GM23338 (cell line): ENCODE results near the gene DNAH17. TPM values are rescaled to one million over a fixed set of nuclear protein-coding genes. Genes with fewer than 3 reads are reported as not detected.

ENCODE experiments used
- ATAC-seq: fragments of 200-7000 bp; cut with Tn5 transposase; 3 replicates; pipeline ENCODE4 v1.9.1; 2020
- DNase-seq: peaks from one replicate; pipeline ENCODE4 v3.0.0-alpha.2; 2015; ENCODE audit warnings: low spot score
- H2AFZ ChIP-seq: fragments of 200-600 bp; sonication (generic); 2 replicates; pipeline ENCODE4 v1.8.0; 2016; ENCODE audit warnings: antibody characterized with exemption, mild to moderate bottlenecking, moderate library complexity
- H3F3A ChIP-seq: fragments of 200-600 bp; sonication (generic); replicated peaks from 2 replicates; pipeline ENCODE4 v1.8.0; 2017; ENCODE audit warnings: antibody characterized with exemption, mixed run types, low read depth
- H3K27ac ChIP-seq: fragments of 200-600 bp; sonication (generic); 2 replicates; pipeline ENCODE4 v1.6.1; 2016; ENCODE audit warnings: low read depth
- H3K27me3 ChIP-seq: fragments of 200-600 bp; sonication (generic); 2 replicates; pipeline ENCODE4 v1.8.0; 2016; ENCODE audit warnings: mild to moderate bottlenecking, mixed run types, moderate library complexity; ENCODE audit not compliant: insufficient read depth
- H3K36me3 ChIP-seq: fragments of 200-600 bp; sonication (generic); 2 replicates; pipeline ENCODE4 v1.8.0; 2016; ENCODE audit warnings: mild to moderate bottlenecking; ENCODE audit not compliant: insufficient read depth
- H3K4me1 ChIP-seq: fragments of 200-600 bp; sonication (generic); 2 replicates; pipeline ENCODE4 v1.8.0; 2016; ENCODE audit warnings: mild to moderate bottlenecking, moderate library complexity; ENCODE audit not compliant: insufficient read depth
- H3K4me2 ChIP-seq: fragments of 200-600 bp; sonication (generic); 2 replicates; pipeline ENCODE4 v1.7.1; 2017; ENCODE audit warnings: mixed run types
- H3K4me3 ChIP-seq: fragments of 200-600 bp; sonication (generic); 2 replicates; pipeline ENCODE4 v1.6.1; 2016; ENCODE audit warnings: mixed run types
- H3K79me2 ChIP-seq: fragments of 200-600 bp; sonication (generic); replicated peaks from 2 replicates; pipeline ENCODE4 v1.8.0; 2017; ENCODE audit warnings: mild to moderate bottlenecking; ENCODE audit not compliant: insufficient read depth
- H3K9me2 ChIP-seq: fragments of 200-600 bp; sonication (generic); 2 replicates; pipeline ENCODE4 v1.8.0; 2017; ENCODE audit not compliant: insufficient read depth
- H4K20me1 ChIP-seq: fragments of 200-600 bp; sonication (generic); replicated peaks from 2 replicates; pipeline ENCODE4 v1.8.0; 2017; ENCODE audit warnings: mild to moderate bottlenecking; ENCODE audit not compliant: insufficient read depth
- H3K27ac Mint-ChIP-seq: 2 replicates; pipeline ENCODE4 v1.8.0; 2020; ENCODE audit warnings: inconsistent platforms, mild to moderate bottlenecking, moderate library complexity, mixed read lengths
- H3K27me3 Mint-ChIP-seq: 3 replicates; pipeline ENCODE4 v1.8.0; 2022; ENCODE audit warnings: low read depth, mild to moderate bottlenecking, moderate library complexity, mixed read lengths, inconsistent platforms; ENCODE audit not compliant: insufficient read depth, poor library complexity
- H3K36me3 Mint-ChIP-seq: 3 replicates; pipeline ENCODE4 v1.8.0; 2021; ENCODE audit warnings: low read depth, mild to moderate bottlenecking, inconsistent platforms, moderate library complexity, mixed read lengths
- H3K4me1 Mint-ChIP-seq: 3 replicates; pipeline ENCODE4 v1.8.0; 2020; ENCODE audit warnings: mild to moderate bottlenecking, inconsistent platforms, mixed read lengths
- H3K4me3 Mint-ChIP-seq: 3 replicates; pipeline ENCODE4 v1.8.0; 2021; ENCODE audit warnings: moderate library complexity, mild to moderate bottlenecking, inconsistent platforms, mixed read lengths
- H3K9me3 Mint-ChIP-seq: 3 replicates; pipeline ENCODE4 v1.8.0; 2020; ENCODE audit warnings: moderate library complexity, mild to moderate bottlenecking, inconsistent platforms, mixed read lengths
- EZH2phosphoT487 ChIP-seq: fragments of 200-600 bp; sonication (generic); IDR thresholded peaks from one replicate; pipeline ENCODE4 v1.8.1; 2018; ENCODE audit warnings: antibody characterized with exemption; ENCODE audit not compliant: unreplicated experiment
- JUNB ChIP-seq: IDR thresholded peaks from one replicate; pipeline ENCODE4 v1.6.1; 2016; ENCODE audit warnings: antibody characterized with exemption; ENCODE audit not compliant: unreplicated experiment
- NANOG ChIP-seq: IDR thresholded peaks from 2 replicates; pipeline ENCODE4 v1.6.1; 2016; ENCODE audit warnings: antibody characterized with exemption, borderline replicate concordance
- POLR2AphosphoS5 ChIP-seq: IDR thresholded peaks from 2 replicates; pipeline ENCODE4 v1.6.1; 2016; ENCODE audit warnings: antibody characterized with exemption, low read depth
- STAT1 ChIP-seq: IDR thresholded peaks from one replicate; pipeline ENCODE4 v1.6.1; 2016; ENCODE audit warnings: antibody characterized with exemption; ENCODE audit not compliant: unreplicated experiment
- ZNF114 ChIP-seq: fragments of 250-450 bp; sonication (Bioruptor Pico); IDR thresholded peaks from 2 replicates; pipeline ENCODE4 v1.5.0; 2020; ENCODE audit warnings: mild to moderate bottlenecking, moderate library complexity
- ZNF331 ChIP-seq: fragments of 250-450 bp; sonication (Bioruptor Pico); IDR thresholded peaks from 2 replicates; pipeline ENCODE4 v1.5.0; 2020; ENCODE audit warnings: low read depth, mild to moderate bottlenecking, moderate library complexity
- polyA plus RNA-seq: library from polyadenylated mRNA; unstranded; fragments of >200 nt; fragmentation: Nextera tagmentation; extraction: Ambion mirVana; gene quantifications from 2 replicates; pipeline ENCODE4 v1.2.1, GENCODE V29; 2016
- total RNA-seq: library from RNA; depleted of rRNA; stranded (reverse); fragments of >200 nt; shearing (Covaris generic); gene quantifications from 2 replicates; pipeline ENCODE4 v1.2.3, GENCODE V29; 2014
- TF ChIP-seq, protein P1 (sequence below): IDR thresholded peaks from 2 replicates; pipeline ENCODE4 v1.6.1; 2016; ENCODE audit warnings: antibody characterized with exemption
- TF ChIP-seq, protein P2 (sequence below), 2 experiments: fragments of 200-600 bp in 1 of 2; sonication (generic) in 1 of 2; conservative IDR thresholded peaks; 2 replicates each; pipeline versions ENCODE4 v1.5.1 to v1.6.1; 2016 to 2017; ENCODE audit warnings: antibody characterized with exemption in 2 of 2, low read depth in 2 of 2, mild to moderate bottlenecking in 2 of 2, moderate library complexity in 1 of 2

DNAH17 gene
- total and polyA plus RNA-seq, 2 experiments from 2014 or later, result 0.59 to 2.0 TPM

DNA sequence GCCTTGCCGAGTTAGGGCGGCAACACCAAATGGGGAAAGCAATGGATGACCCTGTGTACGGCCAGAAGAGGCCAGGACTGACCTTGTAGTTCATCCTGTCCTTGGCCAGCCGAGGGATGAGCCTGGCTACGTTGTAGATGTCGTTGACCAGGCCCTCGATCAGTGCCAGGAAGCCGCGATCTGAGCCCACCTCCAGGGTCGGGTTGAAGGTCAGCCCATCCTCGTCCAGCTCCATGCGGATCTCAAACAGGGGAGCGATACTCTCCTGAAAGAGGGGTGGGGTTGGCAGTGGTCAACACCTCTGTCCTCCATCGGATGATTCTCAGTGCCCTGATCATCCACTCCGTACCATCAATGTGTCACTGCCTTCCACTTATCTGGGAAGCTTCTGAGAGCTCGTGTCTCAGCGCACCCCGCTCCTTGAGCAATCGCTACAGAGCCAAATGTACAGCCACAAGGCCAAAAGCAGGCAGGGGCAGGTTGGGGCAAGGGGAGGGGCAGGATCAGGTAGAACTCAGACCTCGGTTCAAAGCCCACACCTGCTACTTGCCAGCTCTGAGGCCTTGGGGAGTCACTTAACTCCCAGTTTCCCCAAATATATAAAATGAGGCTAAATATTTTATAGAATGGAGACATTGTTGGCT is 39.9 kb downstream of the DNAH17 start:
- no peaks in the 10 kb centered on the region for H4K20me1 ChIP-seq
- ATAC-seq (no peak), DNase-seq (no peak)
- Mint-ChIP-seq H3K36me3 (no peaks in the 10 kb centered on the region), H3K27ac (no peak overlapping the region), H3K4me1 (no peaks in the 10 kb centered on the region), H3K27me3 (peaks cover 6% of the 10 kb centered on the region), H3K4me3 (no peak overlapping the region), H3K9me3 (no peaks in the 10 kb centered on the region)
- no peaks in the 10 kb centered on the region for H3K36me3 ChIP-seq
- no peaks in the 10 kb centered on the region for H3K79me2 ChIP-seq
- H3K4me1 ChIP-seq, result no peaks in the 10 kb centered on the region
- no peak overlapping the region for H3K4me2 ChIP-seq
- no peaks in the 10 kb centered on the region for H3K27me3 ChIP-seq
- no peaks in the 10 kb centered on the region for H3F3A ChIP-seq
- no peak for TF ChIP-seq POLR2AphosphoS5
- no peak for TF ChIP-seq STAT1
- no peak for TF ChIP-seq JUNB
- no peak for TF ChIP-seq ZNF114 (CRISPR knock-in tag)
- TF ChIP-seq, protein P1, sequence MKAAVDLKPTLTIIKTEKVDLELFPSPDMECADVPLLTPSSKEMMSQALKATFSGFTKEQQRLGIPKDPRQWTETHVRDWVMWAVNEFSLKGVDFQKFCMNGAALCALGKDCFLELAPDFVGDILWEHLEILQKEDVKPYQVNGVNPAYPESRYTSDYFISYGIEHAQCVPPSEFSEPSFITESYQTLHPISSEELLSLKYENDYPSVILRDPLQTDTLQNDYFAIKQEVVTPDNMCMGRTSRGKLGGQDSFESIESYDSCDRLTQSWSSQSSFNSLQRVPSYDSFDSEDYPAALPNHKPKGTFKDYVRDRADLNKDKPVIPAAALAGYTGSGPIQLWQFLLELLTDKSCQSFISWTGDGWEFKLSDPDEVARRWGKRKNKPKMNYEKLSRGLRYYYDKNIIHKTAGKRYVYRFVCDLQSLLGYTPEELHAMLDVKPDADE, result no peak
- no peak for TF ChIP-seq NANOG
- no peak for TF ChIP-seq ZNF331 (CRISPR knock-in tag)
- TF ChIP-seq, protein P2, sequence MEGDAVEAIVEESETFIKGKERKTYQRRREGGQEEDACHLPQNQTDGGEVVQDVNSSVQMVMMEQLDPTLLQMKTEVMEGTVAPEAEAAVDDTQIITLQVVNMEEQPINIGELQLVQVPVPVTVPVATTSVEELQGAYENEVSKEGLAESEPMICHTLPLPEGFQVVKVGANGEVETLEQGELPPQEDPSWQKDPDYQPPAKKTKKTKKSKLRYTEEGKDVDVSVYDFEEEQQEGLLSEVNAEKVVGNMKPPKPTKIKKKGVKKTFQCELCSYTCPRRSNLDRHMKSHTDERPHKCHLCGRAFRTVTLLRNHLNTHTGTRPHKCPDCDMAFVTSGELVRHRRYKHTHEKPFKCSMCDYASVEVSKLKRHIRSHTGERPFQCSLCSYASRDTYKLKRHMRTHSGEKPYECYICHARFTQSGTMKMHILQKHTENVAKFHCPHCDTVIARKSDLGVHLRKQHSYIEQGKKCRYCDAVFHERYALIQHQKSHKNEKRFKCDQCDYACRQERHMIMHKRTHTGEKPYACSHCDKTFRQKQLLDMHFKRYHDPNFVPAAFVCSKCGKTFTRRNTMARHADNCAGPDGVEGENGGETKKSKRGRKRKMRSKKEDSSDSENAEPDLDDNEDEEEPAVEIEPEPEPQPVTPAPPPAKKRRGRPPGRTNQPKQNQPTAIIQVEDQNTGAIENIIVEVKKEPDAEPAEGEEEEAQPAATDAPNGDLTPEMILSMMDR (conservative IDR thresholded peaks at IDR 0.05; ENCODE audit: low read depth in 2 of 2), result no peak
- no peak overlapping the region for H3K4me3 ChIP-seq
- no peak overlapping the region for H3K27ac ChIP-seq
- no peak overlapping the region for H2AFZ ChIP-seq
- no peaks in the 10 kb centered on the region for H3K9me2 ChIP-seq

DNA sequence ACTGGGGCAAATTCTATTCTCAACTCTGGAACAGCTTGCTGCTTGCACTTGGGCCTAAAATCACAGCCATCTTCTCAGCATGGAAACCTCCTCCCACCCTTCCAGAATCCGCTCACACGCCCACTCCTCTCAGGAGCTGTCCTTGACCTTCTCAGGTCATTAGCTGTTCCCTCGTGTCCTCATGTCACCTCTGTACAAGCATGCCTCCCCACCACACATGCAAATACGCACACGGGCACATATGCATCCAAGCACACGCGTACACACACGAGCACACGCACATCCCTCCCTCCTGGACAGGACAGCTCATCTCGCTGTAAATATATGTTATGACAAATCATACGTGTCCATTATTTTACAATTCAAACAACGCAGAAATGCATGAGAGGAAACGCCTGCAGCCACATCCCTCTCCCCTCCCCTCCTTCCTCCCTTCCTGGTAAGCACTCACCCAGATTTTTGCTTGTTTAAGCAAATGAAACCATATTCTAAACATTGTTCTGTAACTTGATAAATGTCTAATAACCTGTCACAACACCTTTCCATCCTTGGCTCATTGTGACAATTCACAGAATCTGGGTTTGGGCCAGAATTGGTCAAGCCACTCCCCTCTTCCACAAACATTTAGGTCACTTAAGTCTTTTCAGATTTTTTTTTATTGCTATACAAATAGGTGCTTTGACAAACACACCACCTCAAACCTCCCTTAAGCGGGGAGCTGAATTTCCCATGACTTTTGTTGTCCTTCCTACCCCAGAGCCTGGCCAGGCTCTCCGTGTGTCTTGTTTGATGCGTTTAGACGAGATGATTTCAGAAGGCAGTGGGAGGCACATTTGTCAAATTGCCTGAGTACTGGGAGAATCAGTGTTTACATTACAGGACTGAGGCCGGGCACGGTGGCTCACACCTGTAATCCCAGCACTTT is 41.7 kb downstream of the DNAH17 start:
- Mint-ChIP-seq H3K9me3 (no peaks in the 10 kb centered on the region), H3K27ac (no peak overlapping the region), H3K27me3 (peaks cover 12% of the 10 kb centered on the region), H3K4me3 (no peak overlapping the region), H3K36me3 (no peaks in the 10 kb centered on the region), H3K4me1 (no peaks in the 10 kb centered on the region)
- no peaks in the 10 kb centered on the region for H3F3A ChIP-seq
- H3K9me2 ChIP-seq, result no peaks in the 10 kb centered on the region
- H3K79me2 ChIP-seq, result no peaks in the 10 kb centered on the region
- no peak overlapping the region for H2AFZ ChIP-seq
- DNase-seq (no peak), ATAC-seq (no peak)
- H3K36me3 ChIP-seq, result no peaks in the 10 kb centered on the region
- no peak overlapping the region for H3K4me3 ChIP-seq
- H3K27me3 ChIP-seq, result no peaks in the 10 kb centered on the region
- H3K27ac ChIP-seq, result no peak overlapping the region
- H3K4me1 ChIP-seq, result no peaks in the 10 kb centered on the region
- H4K20me1 ChIP-seq, result no peaks in the 10 kb centered on the region
- no peak overlapping the region for H3K4me2 ChIP-seq
- TF ChIP-seq, protein P2 (conservative IDR thresholded peaks at IDR 0.05; ENCODE audit: low read depth in 2 of 2), result no peak
- no peak for TF ChIP-seq EZH2phosphoT487
